ENCODE measurements around the gene PITPNC1.

DNA sequence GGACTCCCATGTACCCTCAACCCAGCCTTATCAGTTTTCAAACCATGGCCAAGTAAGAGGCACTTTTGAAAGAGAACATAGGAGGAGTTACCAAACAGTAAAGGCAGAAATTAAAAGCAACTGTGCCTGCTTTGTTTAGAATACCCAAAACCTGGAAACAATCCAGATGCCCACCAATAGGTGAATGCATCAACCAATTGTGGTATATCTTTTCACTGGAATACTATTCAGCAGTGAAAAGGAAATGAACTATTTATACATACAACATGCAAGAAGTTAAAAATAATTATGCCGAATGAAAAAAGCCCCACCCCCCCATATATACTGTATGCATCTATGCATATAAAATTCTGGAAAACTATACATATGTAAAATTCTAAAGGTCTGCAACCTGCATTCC lies 37.0 kb downstream of the PITPNC1 start:
- TF ChIP-seq, protein P1, sequence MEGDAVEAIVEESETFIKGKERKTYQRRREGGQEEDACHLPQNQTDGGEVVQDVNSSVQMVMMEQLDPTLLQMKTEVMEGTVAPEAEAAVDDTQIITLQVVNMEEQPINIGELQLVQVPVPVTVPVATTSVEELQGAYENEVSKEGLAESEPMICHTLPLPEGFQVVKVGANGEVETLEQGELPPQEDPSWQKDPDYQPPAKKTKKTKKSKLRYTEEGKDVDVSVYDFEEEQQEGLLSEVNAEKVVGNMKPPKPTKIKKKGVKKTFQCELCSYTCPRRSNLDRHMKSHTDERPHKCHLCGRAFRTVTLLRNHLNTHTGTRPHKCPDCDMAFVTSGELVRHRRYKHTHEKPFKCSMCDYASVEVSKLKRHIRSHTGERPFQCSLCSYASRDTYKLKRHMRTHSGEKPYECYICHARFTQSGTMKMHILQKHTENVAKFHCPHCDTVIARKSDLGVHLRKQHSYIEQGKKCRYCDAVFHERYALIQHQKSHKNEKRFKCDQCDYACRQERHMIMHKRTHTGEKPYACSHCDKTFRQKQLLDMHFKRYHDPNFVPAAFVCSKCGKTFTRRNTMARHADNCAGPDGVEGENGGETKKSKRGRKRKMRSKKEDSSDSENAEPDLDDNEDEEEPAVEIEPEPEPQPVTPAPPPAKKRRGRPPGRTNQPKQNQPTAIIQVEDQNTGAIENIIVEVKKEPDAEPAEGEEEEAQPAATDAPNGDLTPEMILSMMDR (conservative IDR thresholded peaks at IDR 0.05; ENCODE audit: low read depth, low read length), result no peak
- TF ChIP-seq EZH2 (IDR thresholded peaks at IDR 0.05; ENCODE audit: borderline replicate concordance, low read depth, low read length, poor library complexity, severe bottlenecking), result no peak

All from A673 (cell line).